H9 (cell line): ENCODE results near the gene RNF148. TPM values are rescaled to one million over a fixed set of nuclear protein-coding genes. Genes with fewer than 3 reads are reported as not detected.

Experiments
- DNase-seq: peaks from one replicate; pipeline ENCODE4 v3.0.0-alpha.2; 2017
- H2AFZ ChIP-seq: one replicate; pipeline ENCODE4 v1.6.1; 2013; ENCODE audit warnings: mild to moderate bottlenecking, low read length, control low read depth, moderate library complexity
- H2AK5ac ChIP-seq: 2 replicates; pipeline ENCODE4 v1.6.1; 2013; ENCODE audit warnings: low read length, control low read depth, mixed read lengths; ENCODE audit not compliant: insufficient read length
- H2BK120ac ChIP-seq: one replicate; pipeline ENCODE4 v1.6.1; 2013; ENCODE audit warnings: low read depth, mild to moderate bottlenecking, low read length, control low read depth, inconsistent platforms; ENCODE audit not compliant: poor library complexity, severe bottlenecking
- H2BK12ac ChIP-seq: 2 replicates; pipeline ENCODE4 v1.6.1; 2013; ENCODE audit warnings: low read length, control low read depth, mixed read lengths, low read depth; ENCODE audit not compliant: insufficient read length
- H2BK15ac ChIP-seq: 2 replicates; pipeline ENCODE4 v1.6.1; 2013; ENCODE audit warnings: low read depth, low read length, control low read depth
- H2BK20ac ChIP-seq: one replicate; pipeline ENCODE4 v1.6.1; 2013; ENCODE audit warnings: low read depth, mild to moderate bottlenecking, low read length, control low read depth, inconsistent platforms; ENCODE audit not compliant: poor library complexity, severe bottlenecking
- H2BK5ac ChIP-seq: 2 replicates; pipeline ENCODE4 v1.6.1; 2013; ENCODE audit warnings: low read length, control low read depth, mixed read lengths; ENCODE audit not compliant: insufficient read length
- H3K14ac ChIP-seq: 2 replicates; pipeline ENCODE4 v1.6.1; 2013; ENCODE audit warnings: low read length, control low read depth; ENCODE audit not compliant: insufficient read depth
- H3K18ac ChIP-seq: 2 replicates; pipeline ENCODE4 v1.6.1; 2013; ENCODE audit warnings: low read depth, mild to moderate bottlenecking, mixed read lengths, low read length, control low read depth; ENCODE audit not compliant: insufficient read length
- H3K23ac ChIP-seq: 2 replicates; pipeline ENCODE4 v1.6.1; 2013; ENCODE audit warnings: low read length, control low read depth, mixed read lengths, low read depth; ENCODE audit not compliant: insufficient read length
- H3K23me2 ChIP-seq: 2 replicates; pipeline ENCODE4 v1.6.1; 2013; ENCODE audit warnings: low read depth, mild to moderate bottlenecking, mixed read lengths, low read length, control low read depth; ENCODE audit not compliant: insufficient read length, poor library complexity, severe bottlenecking
- H3K27ac ChIP-seq: 2 replicates; pipeline ENCODE4 v1.5.1; 2013; ENCODE audit warnings: low read length, control low read depth, mixed read lengths, low read depth; ENCODE audit not compliant: insufficient read length
- H3K27me3 ChIP-seq: 2 replicates; pipeline ENCODE4 v1.6.1; 2013; ENCODE audit warnings: low read length, control low read depth, inconsistent platforms; ENCODE audit not compliant: insufficient read depth
- H3K4ac ChIP-seq: 2 replicates; pipeline ENCODE4 v1.6.1; 2013; ENCODE audit warnings: low read depth, mild to moderate bottlenecking, control low read depth, inconsistent platforms, low read length, moderate library complexity
- H3K4me1 ChIP-seq: 2 replicates; pipeline ENCODE4 v1.6.1; 2013; ENCODE audit warnings: low read length, control low read depth, inconsistent platforms; ENCODE audit not compliant: insufficient read depth
- H3K4me2 ChIP-seq: 2 replicates; pipeline ENCODE4 v1.6.1; 2013; ENCODE audit warnings: low read length, control low read depth, mixed read lengths; ENCODE audit not compliant: insufficient read length, insufficient read depth
- H3K56ac ChIP-seq: 2 replicates; pipeline ENCODE4 v1.6.1; 2013; ENCODE audit warnings: low read depth, mild to moderate bottlenecking, mixed read lengths, low read length, control low read depth; ENCODE audit not compliant: insufficient read length
- H3K79me1 ChIP-seq: 2 replicates; pipeline ENCODE4 v1.6.1; 2013; ENCODE audit warnings: low read depth, mild to moderate bottlenecking, moderate library complexity, low read length, control low read depth, inconsistent platforms; ENCODE audit not compliant: insufficient read depth, poor library complexity, severe bottlenecking
- H3K79me2 ChIP-seq: 2 replicates; pipeline ENCODE4 v1.6.1; 2013; ENCODE audit warnings: low read length, control low read depth, inconsistent platforms; ENCODE audit not compliant: insufficient read depth
- H3K9ac ChIP-seq: 2 replicates; pipeline ENCODE4 v1.6.1; 2013; ENCODE audit warnings: low read length, control low read depth, mixed read lengths; ENCODE audit not compliant: insufficient read length; ENCODE audit errors: extremely low read depth
- H3K9me3 ChIP-seq: one replicate; pipeline ENCODE4 v1.6.1; 2013; ENCODE audit warnings: low read depth, low read length, inconsistent platforms; ENCODE audit not compliant: control insufficient read depth
- H3T11ph ChIP-seq: one replicate; pipeline ENCODE4 v1.6.1; 2013; ENCODE audit warnings: mild to moderate bottlenecking, low read length, control low read depth, inconsistent platforms
- H4K20me1 ChIP-seq: one replicate; pipeline ENCODE4 v1.6.1; 2013; ENCODE audit not compliant: control insufficient read depth, insufficient read length, insufficient read depth
- H4K5ac ChIP-seq: 2 replicates; pipeline ENCODE4 v1.6.1; 2013; ENCODE audit warnings: low read depth, mild to moderate bottlenecking, mixed read lengths, low read length, control low read depth; ENCODE audit not compliant: insufficient read length
- H4K8ac ChIP-seq: replicated peaks from 2 replicates; pipeline ENCODE4 v1.6.1; 2013; ENCODE audit warnings: low read length, control low read depth, mixed read lengths, low read depth; ENCODE audit not compliant: insufficient read length
- H4K91ac ChIP-seq: 2 replicates; pipeline ENCODE4 v1.6.1; 2013; ENCODE audit warnings: low read depth, mild to moderate bottlenecking, moderate library complexity, mixed read lengths, low read length, control low read depth; ENCODE audit not compliant: insufficient read length
- H3K27ac Mint-ChIP-seq, 3 experiments: 2 replicates in 2 of 3; 3 replicates in 1 of 3; pipeline ENCODE4 v1.8.0; 2020 to 2021; ENCODE audit warnings: mixed read lengths in 3 of 3, mild to moderate bottlenecking in 1 of 3, moderate library complexity in 1 of 3
- H3K27me3 Mint-ChIP-seq: 2 replicates; pipeline ENCODE4 v1.8.0; 2021; ENCODE audit warnings: low read depth, mild to moderate bottlenecking, moderate library complexity, mixed read lengths
- H3K36me3 Mint-ChIP-seq, 3 experiments: 2 replicates in 2 of 3; 3 replicates in 1 of 3; pipeline ENCODE4 v1.8.0; 2020 to 2021; ENCODE audit warnings: low read depth in 3 of 3, mixed read lengths in 3 of 3; ENCODE audit not compliant: insufficient read depth in 1 of 3
- H3K4me1 Mint-ChIP-seq, 2 experiments: 2 replicates each; pipeline ENCODE4 v1.8.0; 2020; ENCODE audit warnings: mixed read lengths in 2 of 2
- H3K4me3 Mint-ChIP-seq, 2 experiments: 2 replicates in 1 of 2; 3 replicates in 1 of 2; pipeline ENCODE4 v1.8.0; 2020 to 2021; ENCODE audit warnings: mild to moderate bottlenecking in 2 of 2, mixed read lengths in 2 of 2, moderate library complexity in 1 of 2
- H3K9me3 Mint-ChIP-seq, 2 experiments: 2 replicates in 1 of 2; 3 replicates in 1 of 2; pipeline ENCODE4 v1.8.0; 2020; ENCODE audit warnings: mild to moderate bottlenecking in 2 of 2, mixed read lengths in 2 of 2, moderate library complexity in 1 of 2
- CTCF ChIP-seq: fragments of 200-600 bp; sonication (generic); conservative IDR thresholded peaks from 3 replicates; pipeline ENCODE4 v1.8.0; 2021; ENCODE audit warnings: antibody characterized with exemption, mild to moderate bottlenecking
- WGBS: extraction: QIAGEN DNeasy Blood & Tissue Kit; methylation state at CpG from one replicate; pipeline ENCODE4 v1.1.7; 2013; ENCODE audit warnings: missing lambda C conversion rate, low lambda C conversion rate, mixed read lengths; ENCODE audit not compliant: insufficient read length; ENCODE audit errors: extremely low coverage; 5-methylcytosine and 5-hydroxymethylcytosine counted together
- total RNA-seq: library from RNA; stranded (reverse); gene quantifications from 2 replicates; pipeline ENCODE4 v1.2.1, GENCODE V29; 2021

RNF148 gene
- total RNA-seq, 1 experiment from 2014 or later: 0.39 TPM

- Histone ChIP-seq H2BK12ac (no peak overlapping the region), H3T11ph (no peak overlapping the region), H4K91ac (no peak overlapping the region), H3K4me2 (no peak overlapping the region), H3K4ac (no peak overlapping the region), H4K5ac (no peak overlapping the region), H3K4me1 (no peaks in the 10 kb centered on the region; the same call in 1 of the 2 replicates), H3K27me3 (no peaks in the 10 kb centered on the region), H2BK120ac (no peak overlapping the region), H2AK5ac (no peak overlapping the region), H4K20me1 (no peaks in the 10 kb centered on the region), H2AFZ (no peak overlapping the region), H3K18ac (no peak overlapping the region), H4K8ac (no peak overlapping the region), H3K23ac (no peak overlapping the region), H3K23me2 (no peaks in the 10 kb centered on the region), H2BK20ac (no peak overlapping the region), H3K79me2 (no peaks in the 10 kb centered on the region; the same call in 1 of the 2 replicates), H3K56ac (no peak overlapping the region), H2BK15ac (no peak overlapping the region), H2BK5ac (no peak overlapping the region), H3K9ac (no peak overlapping the region), H3K27ac (no peak overlapping the region), H3K79me1 (no peaks in the 10 kb centered on the region), H3K9me3 (no peaks in the 10 kb centered on the region), H3K14ac (no peak overlapping the region)
- Mint-ChIP-seq H3K27me3 (no peaks in the 10 kb centered on the region), H3K4me1 (peaks cover 6 to 8% of the 10 kb centered on the region in 2 experiments), H3K9me3 (no peaks in the 10 kb centered on the region), H3K4me3 (no peak overlapping the region), H3K27ac (no peak overlapping the region), H3K36me3 (no peaks in the 10 kb centered on the region; a peak in 1 of 7 replicates)
- no CpG with 5 or more reads among the region's 2 CpGs for WGBS
- no peak for TF ChIP-seq CTCF
- DNase-seq: no peak
Measured at GRCh38 chr7:122726881-122727280, 24.2 kb upstream of the RNF148 start.
